Parathyroid adenoma (tissue), 2 donors: ENCODE data around the gene PSD4.

ENCODE experiments used
- H2AFZ ChIP-seq: fragments of 300-600 bp; sonication (generic); one replicate; pipeline ENCODE4 v1.7.0; 2017; ENCODE audit warnings: antibody characterized with exemption, mild to moderate bottlenecking
- H3K27ac ChIP-seq: fragments of 300-600 bp; sonication (generic); one replicate; pipeline ENCODE4 v1.7.0; 2017
- H3K27me3 ChIP-seq: fragments of 300-600 bp; sonication (generic); one replicate; pipeline ENCODE4 v1.7.0; 2017; ENCODE audit warnings: low read length; ENCODE audit not compliant: control insufficient read depth, insufficient read depth
- H3K36me3 ChIP-seq: fragments of 300-600 bp; sonication (generic); one replicate; pipeline ENCODE4 v1.7.0; 2017; ENCODE audit warnings: low read length; ENCODE audit not compliant: control insufficient read depth, insufficient read depth
- H3K4me1 ChIP-seq: fragments of 300-600 bp; sonication (generic); one replicate; pipeline ENCODE4 v1.7.0; 2017; ENCODE audit warnings: control low read depth
- H3K4me2 ChIP-seq: fragments of 300-600 bp; sonication (generic); one replicate; pipeline ENCODE4 v1.7.0; 2017; ENCODE audit warnings: low read length
- H3K4me3 ChIP-seq: fragments of 300-600 bp; sonication (generic); one replicate; pipeline ENCODE4 v1.7.0; 2017; ENCODE audit warnings: low read depth, low read length
- H3K79me2 ChIP-seq: fragments of 300-600 bp; sonication (generic); one replicate; pipeline ENCODE4 v1.7.0; 2017; ENCODE audit warnings: control low read depth
- H3K9ac ChIP-seq: fragments of 300-600 bp; sonication (generic); one replicate; pipeline ENCODE4 v1.7.0; 2017; ENCODE audit warnings: mild to moderate bottlenecking
- H3K9me3 ChIP-seq: fragments of 300-600 bp; sonication (generic); one replicate; pipeline ENCODE4 v1.7.0; 2017; ENCODE audit warnings: low read length; ENCODE audit not compliant: control insufficient read depth
- TF ChIP-seq, protein P1 (sequence below): fragments of 300-600 bp; sonication (generic); IDR thresholded peaks from one replicate; pipeline ENCODE4 v1.7.0; 2017; ENCODE audit warnings: antibody characterized with exemption, mild to moderate bottlenecking
- donor health status: primary hyperparathyroidism.

Gene PSD4

DNA sequence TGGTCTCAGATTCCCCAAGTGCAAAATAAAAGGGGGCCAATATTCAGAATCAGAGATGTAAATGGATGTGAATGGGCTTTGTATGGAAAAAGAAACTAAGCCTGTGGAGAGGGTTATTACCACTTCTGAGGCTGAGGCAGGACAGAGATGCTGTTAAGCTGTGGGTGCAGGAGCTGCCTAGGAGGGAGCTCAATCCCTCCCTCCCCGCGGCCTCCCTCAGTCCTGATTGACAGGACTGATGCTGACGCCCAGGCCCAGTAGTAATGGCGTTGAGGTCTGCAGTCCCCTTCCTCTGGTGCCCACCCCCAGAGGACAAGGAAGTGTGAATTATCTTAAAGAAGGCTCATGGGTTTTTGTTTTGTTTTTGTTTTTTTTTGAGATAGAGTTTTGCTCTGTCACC, 40.4 kb downstream of the PSD4 start:
- peaks cover 9% of the 10 kb centered on the region for H3K4me1 ChIP-seq
- H3K9ac ChIP-seq: no peak overlapping the region
- no peaks in the 10 kb centered on the region for H3K27me3 ChIP-seq
- no peaks in the 10 kb centered on the region for H3K9me3 ChIP-seq
- H3K4me2 ChIP-seq: no peak overlapping the region
- no peak overlapping the region for H3K4me3 ChIP-seq
- no peaks in the 10 kb centered on the region for H3K36me3 ChIP-seq
- no peaks in the 10 kb centered on the region for H3K79me2 ChIP-seq
- TF ChIP-seq, protein P1, sequence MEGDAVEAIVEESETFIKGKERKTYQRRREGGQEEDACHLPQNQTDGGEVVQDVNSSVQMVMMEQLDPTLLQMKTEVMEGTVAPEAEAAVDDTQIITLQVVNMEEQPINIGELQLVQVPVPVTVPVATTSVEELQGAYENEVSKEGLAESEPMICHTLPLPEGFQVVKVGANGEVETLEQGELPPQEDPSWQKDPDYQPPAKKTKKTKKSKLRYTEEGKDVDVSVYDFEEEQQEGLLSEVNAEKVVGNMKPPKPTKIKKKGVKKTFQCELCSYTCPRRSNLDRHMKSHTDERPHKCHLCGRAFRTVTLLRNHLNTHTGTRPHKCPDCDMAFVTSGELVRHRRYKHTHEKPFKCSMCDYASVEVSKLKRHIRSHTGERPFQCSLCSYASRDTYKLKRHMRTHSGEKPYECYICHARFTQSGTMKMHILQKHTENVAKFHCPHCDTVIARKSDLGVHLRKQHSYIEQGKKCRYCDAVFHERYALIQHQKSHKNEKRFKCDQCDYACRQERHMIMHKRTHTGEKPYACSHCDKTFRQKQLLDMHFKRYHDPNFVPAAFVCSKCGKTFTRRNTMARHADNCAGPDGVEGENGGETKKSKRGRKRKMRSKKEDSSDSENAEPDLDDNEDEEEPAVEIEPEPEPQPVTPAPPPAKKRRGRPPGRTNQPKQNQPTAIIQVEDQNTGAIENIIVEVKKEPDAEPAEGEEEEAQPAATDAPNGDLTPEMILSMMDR: no peak
- H2AFZ ChIP-seq: no peak overlapping the region
- H3K27ac ChIP-seq: no peak overlapping the region

DNA sequence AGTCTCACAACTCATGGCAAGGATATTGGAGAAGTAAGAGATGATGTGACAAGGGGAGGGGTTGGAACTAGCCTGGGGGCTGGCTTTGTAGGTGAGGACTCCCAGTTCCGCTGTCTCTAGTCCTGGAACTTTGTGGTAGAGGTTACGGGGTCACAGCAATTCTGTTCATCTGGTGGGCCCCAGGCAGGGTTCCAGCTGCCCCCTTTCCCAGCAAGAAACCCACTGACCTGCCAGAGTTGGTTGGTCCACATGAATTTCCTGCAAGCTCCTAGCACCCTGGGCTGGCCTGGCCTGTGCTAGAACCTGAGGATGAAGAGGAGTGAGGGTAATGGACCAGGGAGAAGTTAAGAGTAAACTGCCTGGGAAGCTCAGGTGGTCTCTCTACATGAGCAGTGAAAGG, 41.3 kb downstream of the PSD4 start:
- no peak overlapping the region for H3K9ac ChIP-seq
- TF ChIP-seq, protein P1: no peak

DNA sequence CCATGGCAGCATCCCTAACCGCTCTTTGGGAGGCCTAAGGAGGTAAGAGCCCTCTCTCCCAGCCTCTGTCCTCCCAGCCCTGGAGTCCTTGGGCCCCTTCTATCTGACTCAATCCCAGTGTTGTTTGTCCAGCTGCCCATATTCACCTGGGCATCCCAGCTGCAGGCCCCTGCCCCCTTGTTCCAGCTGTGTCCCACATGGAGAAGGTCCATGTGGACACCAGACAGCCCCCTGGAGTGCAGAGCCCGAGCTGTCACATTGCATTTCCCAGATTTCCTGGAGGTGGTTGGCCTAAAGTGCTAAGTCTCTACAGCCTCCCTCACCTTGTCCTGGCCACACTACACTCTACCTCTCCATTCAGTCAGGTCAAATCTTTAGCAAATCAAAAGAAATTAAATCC, 42.5 kb downstream of the PSD4 start:
- H3K27ac ChIP-seq: no peak overlapping the region
- peaks cover 9% of the 10 kb centered on the region for H3K4me1 ChIP-seq
- H3K4me2 ChIP-seq: no peak overlapping the region
- H3K9me3 ChIP-seq: no peaks in the 10 kb centered on the region
- H3K4me3 ChIP-seq: no peak overlapping the region
- TF ChIP-seq, protein P1: no peak
- H3K27me3 ChIP-seq: no peaks in the 10 kb centered on the region
- no peak overlapping the region for H3K9ac ChIP-seq
- no peak overlapping the region for H2AFZ ChIP-seq
- H3K36me3 ChIP-seq: no peaks in the 10 kb centered on the region
- H3K79me2 ChIP-seq: no peaks in the 10 kb centered on the region

More for the DNA sequence above, 41.3 kb downstream of the PSD4 start:
- Histone ChIP-seq H3K36me3 (no peaks in the 10 kb centered on the region), H2AFZ (no peak overlapping the region), H3K4me1 (peaks cover 9% of the 10 kb centered on the region), H3K9me3 (no peaks in the 10 kb centered on the region), H3K4me3 (no peak overlapping the region), H3K4me2 (no peak overlapping the region), H3K27me3 (no peaks in the 10 kb centered on the region), H3K27ac (no peak overlapping the region), H3K79me2 (no peaks in the 10 kb centered on the region)

DNA sequence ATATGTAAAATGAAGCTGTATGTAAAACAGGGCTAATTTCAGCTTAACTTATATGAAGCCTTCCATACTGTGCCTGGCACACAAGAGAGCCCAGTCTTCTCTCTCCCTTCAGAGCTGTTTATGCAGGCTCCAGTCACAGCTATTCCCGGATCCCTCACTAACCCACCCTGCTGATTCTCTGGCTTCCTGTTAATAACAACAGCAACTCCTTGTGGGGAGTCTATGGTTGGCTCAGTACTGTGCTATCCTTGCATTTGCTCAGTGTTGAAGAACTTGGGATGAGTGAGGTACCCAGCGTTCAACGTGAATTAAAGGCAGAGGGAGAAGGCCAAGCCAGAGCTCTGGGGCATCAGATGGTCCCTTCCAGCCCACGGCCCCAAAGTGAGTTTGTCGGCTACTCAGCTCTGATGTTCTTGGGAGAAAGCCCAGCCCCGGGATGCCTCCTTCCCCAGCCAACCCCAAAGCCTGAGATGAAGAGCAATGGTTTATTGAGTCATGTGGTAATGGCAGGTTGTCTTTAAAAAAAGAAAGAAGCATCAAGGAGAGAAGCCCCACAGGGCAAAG, 43.2 kb downstream of the PSD4 start:
- Histone ChIP-seq H3K9ac (no peak overlapping the region), H3K27me3 (no peaks in the 10 kb centered on the region), H3K4me1 (peaks cover 9% of the 10 kb centered on the region), H3K36me3 (no peaks in the 10 kb centered on the region), H3K27ac (no peak overlapping the region), H2AFZ (no peak overlapping the region), H3K79me2 (no peaks in the 10 kb centered on the region), H3K4me2 (no peak overlapping the region), H3K9me3 (no peaks in the 10 kb centered on the region), H3K4me3 (no peak overlapping the region)
- TF ChIP-seq, protein P1: no peak
